22Rv1 (cell line): ENCODE measurements around the gene PSMB3.

Experiments used
- H3K27ac ChIP-seq: fragments of 450-650 bp; 2 replicates; pipeline ENCODE4 v1.5.1; 2017
- CTCF ChIP-seq: fragments of 450-650 bp; IDR thresholded peaks from 2 replicates; pipeline ENCODE4 v1.5.1; 2017; ENCODE audit warnings: mild to moderate bottlenecking
- ZFX ChIP-seq: fragments of 450-650 bp; IDR thresholded peaks from 2 replicates; pipeline ENCODE4 v1.6.1; 2017; ENCODE audit warnings: antibody characterized with exemption, borderline replicate concordance

PSMB3 gene

DNA sequence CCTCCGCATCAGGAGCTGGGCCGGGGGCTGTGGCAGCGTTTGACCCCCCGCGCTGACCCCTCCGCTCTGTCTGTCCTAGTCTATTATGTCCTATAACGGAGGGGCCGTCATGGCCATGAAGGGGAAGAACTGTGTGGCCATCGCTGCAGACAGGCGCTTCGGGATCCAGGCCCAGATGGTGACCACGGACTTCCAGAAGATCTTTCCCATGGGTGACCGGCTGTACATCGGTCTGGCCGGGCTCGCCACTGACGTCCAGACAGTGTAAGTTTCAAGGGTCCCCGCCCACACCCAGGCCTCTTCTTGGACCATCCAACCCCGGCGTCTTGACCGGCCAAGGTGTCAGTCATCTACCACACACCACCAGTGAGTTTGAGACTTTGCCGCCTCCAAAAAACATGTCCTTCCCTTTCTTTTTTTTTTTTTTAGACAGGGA lies 548 bp downstream of the PSMB3 start:
- peak overlapping the region; percentile 99 for H3K27ac ChIP-seq
- TF ChIP-seq ZFX = no peak
- TF ChIP-seq CTCF = no peak

GRCh38 chr17:38761612-38762011 lies 9.1 kb downstream of the PSMB3 start:
- TF ChIP-seq CTCF (peak; percentile 55), ZFX (no peak)
- no peak overlapping the region for H3K27ac ChIP-seq

DNA sequence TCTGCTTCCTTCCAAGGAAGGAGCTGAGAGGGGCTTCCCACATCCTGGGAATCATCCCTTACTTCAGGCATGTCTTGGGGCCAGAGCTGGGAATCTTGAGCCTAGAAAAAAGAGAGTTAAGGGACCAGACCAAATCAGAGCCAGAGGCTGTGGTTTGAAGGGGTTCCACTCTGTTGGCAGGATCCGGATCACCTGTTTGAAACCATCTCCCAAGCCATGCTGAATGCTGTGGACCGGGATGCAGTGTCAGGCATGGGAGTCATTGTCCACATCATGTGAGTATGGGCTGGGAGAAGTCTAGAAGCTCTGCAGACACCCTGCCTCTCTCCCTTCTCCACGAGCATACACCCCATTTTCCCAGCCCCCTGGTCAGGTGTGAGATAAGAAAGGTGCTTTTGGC lies 9.7 kb downstream of the PSMB3 start:
- H3K27ac ChIP-seq = no peak overlapping the region
- TF ChIP-seq ZFX (no peak), CTCF (no peak)

GRCh38 chr17:38766341-38766740 lies 13.8 kb downstream of the PSMB3 start:
- no peak overlapping the region for H3K27ac ChIP-seq
- TF ChIP-seq CTCF = no peak
- no peak for TF ChIP-seq ZFX

DNA sequence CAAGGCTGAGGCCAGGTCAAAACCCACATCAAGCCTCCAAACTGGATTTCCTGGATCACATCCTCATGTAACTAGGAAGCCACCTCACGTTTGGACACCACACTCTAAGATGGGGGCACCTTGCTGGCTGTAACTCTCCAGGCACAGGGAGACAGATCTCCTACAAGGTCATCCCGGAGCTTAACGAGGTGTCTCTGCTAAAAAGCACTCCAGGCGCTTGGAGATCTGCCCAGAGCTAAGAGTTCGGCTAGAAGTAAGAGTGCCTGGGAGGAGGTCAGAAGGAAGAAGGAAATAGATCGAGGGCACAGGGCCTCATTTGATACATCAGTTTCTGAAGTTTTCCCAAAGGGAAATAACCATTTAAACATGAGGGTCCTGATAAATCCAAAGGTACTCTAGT lies 15.9 kb downstream of the PSMB3 start:
- peak overlapping the region; percentile 26; the same call in 1 of the 2 replicates for H3K27ac ChIP-seq
- no peak for TF ChIP-seq CTCF
- TF ChIP-seq ZFX = no peak

DNA sequence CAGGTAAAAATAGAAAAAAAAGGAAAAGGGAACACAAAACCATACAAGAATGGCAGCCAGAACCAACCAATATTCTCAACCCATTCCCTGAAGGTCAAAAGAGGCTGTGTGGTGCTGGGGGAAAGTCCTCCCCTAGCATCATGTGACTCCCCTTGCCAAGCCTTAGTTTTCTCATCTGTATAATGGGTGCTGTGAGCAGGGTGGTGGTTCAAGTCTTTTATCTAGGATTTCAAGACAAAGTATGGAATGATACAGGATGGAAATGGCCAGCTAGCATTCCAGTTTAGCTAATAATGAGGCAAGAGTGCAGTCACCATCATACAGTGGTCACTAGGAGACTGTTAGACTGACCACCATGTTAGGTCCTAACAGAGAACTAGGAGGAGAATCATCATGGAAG lies 20.7 kb downstream of the PSMB3 start:
- H3K27ac ChIP-seq = no peak overlapping the region
- no peak for TF ChIP-seq CTCF
- TF ChIP-seq ZFX = no peak

- TF ChIP-seq ZFX (no peak), CTCF (no peak)
- no peak overlapping the region for H3K27ac ChIP-seq
Observed at GRCh38 chr17:38777641-38778250, 25.2 kb downstream of the PSMB3 start.
